Caki2 (cell line): ENCODE measurements around the gene ANKRD6. TPM values are rescaled to one million over a fixed set of nuclear protein-coding genes. Genes with fewer than 3 reads are reported as not detected.

Source experiments
- DNase-seq: peaks from one replicate; pipeline ENCODE4 v3.0.0-alpha.2; 2015; ENCODE audit warnings: low read depth
- in situ Hi-C: cut with HindIII; loops from 2 replicates; pipeline ENCODE4 v1.10.0; 2016; ENCODE audit warnings: low sequenced_read_pairs, low pct_unique_long_range_greater_than_20kb, mixed read lengths
- total RNA-seq: library from RNA; depleted of rRNA; stranded (reverse); fragments of >200 nt; shearing (Covaris generic); gene quantifications from 2 replicates; pipeline ENCODE4 v1.2.3, GENCODE V29; 2014; ENCODE audit warnings: low replicate concordance

ANKRD6 gene
- total RNA-seq, 1 experiment from 2014 or later, result 12.5 TPM

DNA sequence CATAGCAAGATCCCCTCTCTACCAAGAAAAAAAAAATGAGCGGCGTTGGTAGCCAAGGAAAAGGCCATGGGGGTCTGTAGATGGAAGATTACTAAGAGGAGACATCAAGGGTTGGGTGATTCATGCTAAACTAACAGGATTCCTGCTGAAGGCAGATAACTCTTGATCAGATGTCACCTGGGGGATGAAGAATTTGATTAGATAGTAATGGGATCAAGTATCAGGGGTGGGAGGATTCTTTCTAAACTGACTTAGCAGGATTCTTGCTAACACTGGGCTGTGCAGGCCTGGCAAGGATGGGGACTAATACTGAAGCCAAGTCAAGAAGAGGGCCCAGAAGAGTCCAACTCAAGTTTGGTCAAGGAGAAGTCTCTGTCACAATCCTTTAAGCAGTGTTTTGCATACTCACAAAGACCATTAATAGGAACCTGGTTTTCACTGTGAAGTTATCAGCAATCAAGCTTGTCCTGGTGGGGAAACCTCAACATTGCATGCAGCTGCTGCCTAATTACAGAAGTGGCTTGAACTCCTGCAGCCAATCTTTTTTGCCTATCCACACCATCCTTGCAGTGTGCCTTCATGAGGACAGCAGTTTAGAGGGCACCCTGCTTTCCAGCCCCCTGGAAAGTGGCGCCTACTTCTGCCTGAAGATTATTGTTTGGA, 61.3 kb downstream of the ANKRD6 start:
- no peak for DNase-seq
- in situ Hi-C loops, result no loop called here

DNA sequence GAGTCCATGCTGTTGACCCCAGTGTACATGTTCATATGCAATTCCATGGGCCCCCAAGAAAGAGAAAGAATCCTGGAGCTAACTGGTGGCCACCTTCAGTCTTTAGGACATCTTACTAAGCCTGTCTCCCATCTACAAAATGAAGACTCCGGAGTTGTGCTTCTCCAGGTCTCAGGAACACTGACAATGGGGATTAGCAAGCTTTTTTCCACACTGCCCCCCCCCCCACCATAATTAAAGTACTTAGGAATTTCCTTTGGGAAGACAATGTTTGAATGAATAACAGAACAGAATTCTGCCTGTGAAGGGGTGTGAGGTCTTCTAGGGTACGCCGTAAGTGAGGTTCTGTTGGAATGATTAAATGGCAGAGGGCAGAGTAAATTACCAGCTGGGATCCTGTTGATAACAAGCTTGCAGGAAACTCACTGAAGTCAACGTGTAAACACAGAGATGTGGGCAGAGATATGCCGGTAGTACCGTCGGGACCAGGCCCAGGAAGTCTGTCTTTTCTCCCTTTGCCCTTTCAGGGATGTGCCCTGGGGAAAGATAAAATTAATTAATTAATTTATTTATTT, 63.1 kb downstream of the ANKRD6 start:
- in situ Hi-C loops, result no loop called here
- DNase-seq, result no peak

DNA sequence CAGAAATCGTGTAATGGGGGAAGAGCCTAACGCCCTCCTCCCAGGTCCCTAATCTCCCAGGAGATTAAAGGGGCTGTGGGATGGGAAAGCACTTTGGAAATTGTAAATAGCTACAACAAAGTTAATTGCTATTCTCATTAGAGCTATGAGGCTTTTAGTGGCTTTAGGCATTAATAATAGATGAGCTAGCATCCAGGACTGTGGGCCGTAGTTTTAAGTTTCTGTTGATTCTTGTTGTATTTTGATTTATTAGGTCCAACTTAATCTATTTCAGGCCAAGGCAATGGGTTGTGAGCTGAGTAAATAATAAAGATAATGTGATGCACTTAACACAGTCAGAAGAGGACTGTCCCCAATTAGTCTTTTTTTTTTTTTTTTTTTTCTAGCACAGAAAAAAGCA, 67.7 kb downstream of the ANKRD6 start:
- no peak for DNase-seq
- in situ Hi-C loops, result no loop called here

DNA sequence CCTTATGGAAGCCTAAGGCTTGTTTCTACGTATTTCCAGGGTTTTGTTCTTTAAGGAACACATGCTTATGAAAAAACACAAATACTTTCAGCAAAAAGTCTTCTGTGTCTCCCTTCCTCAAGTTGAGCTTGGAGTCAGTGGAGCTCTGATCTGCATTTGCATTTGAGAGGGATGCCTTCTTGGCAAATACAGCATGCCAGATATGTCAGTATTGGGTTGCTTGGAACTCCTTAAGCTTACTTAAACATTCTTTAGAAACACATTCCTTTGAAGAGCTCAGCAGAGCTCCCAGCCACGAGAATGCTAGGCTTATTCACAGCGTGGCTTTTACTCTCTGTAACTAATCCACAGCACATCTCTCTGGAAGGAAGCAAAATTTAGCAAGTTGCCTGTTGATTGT, 68.3 kb downstream of the ANKRD6 start:
- no peak for DNase-seq
- in situ Hi-C loops, result no loop called here

DNA sequence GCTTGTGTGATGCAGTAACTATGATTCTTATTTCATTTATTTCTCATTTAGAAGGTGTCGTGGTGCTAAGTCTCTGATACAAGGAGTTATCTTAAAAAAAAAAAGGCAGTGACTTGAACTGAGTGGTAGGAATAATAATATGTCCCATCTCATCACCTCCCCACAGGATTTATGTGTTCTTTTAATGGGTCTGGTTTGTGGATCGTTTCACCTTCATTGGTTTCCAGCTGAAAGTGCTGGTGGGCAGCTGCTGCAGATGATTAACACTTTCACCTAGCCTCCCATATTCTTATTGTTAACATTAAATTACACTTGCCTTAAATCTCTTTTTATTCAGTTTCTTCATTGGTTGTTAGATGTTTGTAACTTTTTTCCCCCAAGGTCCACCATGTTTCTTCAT, 68.8 kb downstream of the ANKRD6 start:
- in situ Hi-C loops, result no loop called here
- no peak for DNase-seq

DNA sequence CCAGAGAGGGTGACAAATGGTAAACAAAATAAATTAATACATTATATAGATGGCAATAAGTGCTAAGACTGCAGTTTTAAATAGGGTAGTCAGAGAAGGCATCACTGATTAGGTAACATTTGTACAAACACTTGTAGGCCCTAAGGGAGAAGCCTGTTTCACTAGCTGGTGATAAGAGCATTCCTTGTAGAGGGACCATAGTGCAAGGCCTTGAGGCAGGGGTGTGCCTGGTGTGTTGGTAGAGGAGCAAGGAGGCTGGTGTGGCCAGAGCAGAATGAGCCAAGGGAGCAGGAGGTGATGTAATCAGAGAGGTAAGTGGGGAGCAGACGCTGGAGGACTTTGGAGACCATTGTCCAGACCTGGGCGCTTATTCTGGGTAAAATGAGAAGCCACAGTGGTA, 70.7 kb downstream of the ANKRD6 start:
- DNase-seq, result no peak
- in situ Hi-C loops, result no loop called here

DNA sequence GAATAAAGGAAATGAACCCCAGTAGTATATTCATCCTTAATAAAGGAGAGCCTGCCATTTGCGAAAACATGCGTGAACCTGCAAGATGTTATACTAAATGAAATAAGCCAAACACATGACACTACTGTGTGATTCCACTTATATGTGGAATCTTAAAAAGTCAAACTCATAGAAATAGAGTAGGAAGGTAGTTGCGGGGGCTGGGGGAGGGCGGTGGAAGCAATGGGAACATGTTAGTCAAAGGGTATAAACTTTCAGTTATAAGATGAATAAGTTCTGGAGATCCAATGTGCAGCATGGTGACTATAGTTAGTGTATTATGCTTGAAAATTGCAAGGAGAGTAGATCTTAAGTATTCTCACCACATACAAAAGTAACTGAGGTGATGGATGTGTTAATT, 72.9 kb downstream of the ANKRD6 start:
- DNase-seq, result no peak
- in situ Hi-C loops, result no loop called here

DNA sequence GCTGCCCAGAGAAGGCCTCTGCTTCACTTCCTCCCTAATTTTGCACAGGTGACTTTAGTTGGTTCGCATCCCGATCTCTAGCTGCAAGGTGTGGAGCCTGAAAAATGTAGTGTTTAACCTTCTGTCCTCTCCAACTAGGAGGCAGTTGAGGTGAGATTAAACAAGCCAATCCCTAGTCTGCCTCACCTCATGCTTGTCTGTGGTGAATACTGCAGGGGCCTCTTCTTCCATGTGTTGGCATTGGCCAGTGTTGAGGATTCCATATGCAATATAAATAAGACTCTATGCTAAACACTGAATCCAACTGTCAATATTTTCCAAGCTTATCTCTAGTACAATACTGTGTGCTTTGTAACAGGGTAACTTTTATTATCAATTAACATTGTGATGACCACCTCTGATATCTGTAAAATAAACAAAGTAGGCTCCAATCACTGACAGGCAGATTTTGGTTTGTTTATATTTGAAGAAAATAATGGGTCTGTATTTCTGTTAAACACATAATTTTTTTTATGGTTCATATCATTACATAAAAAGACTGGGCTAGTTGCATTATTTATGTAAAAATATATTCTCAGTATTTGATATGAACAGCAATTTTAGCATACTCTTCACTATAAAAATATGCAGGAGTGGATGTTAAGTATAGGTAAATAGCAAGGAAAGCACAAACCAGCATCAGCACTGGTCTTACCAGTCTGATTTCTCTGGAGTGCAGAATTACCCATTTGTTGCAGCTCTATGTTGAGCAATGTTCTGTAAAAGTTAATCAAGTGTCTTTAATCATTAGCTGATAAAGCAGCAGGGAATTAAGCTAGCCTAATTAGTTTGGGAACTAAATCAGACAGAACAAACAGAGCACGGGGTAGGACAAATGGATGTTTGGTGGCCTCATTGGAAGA, 74.0 kb downstream of the ANKRD6 start:
- in situ Hi-C loops, result no loop called here
- DNase-seq, result no peak

DNA sequence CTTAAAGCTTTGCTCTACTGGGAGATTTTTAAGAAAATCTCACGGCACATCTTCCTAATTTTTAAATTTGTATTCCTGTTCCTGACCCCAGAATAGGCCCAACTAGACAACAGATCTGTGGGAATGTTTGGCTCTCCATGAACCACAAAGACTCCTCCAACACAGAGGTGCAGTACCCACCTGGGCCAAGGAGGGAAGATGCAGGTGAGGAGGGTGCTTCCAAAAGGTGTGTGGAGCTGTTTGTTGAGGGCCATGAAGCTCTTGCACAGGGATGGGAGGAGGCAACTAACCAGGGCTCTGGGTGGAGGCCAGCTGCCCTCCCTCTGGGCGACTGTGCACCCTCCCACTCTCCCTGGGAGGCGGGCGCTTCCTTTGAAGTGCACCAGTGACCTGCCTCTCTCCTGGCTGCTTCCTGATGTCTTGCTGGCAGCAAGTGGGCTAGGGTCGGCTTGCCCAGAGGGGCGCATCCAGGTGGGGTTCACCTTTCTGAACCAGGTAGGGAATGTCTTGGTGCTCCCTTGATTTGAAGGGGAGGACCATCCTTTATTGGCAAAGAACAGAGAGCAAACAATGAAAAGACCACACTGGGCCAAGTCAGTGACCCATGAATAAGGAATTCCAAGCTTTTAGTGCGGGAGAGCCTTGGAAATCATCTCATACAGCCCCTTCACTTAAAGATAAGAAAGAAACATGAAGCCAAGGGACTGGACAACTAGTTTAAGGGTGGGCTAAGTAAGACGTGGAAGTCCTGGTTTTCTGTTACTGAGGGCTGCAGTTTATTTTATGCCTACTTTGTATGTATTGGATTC, 76.0 kb downstream of the ANKRD6 start:
- in situ Hi-C loops, result no loop called here
- DNase-seq, result peak; percentile 10

DNA sequence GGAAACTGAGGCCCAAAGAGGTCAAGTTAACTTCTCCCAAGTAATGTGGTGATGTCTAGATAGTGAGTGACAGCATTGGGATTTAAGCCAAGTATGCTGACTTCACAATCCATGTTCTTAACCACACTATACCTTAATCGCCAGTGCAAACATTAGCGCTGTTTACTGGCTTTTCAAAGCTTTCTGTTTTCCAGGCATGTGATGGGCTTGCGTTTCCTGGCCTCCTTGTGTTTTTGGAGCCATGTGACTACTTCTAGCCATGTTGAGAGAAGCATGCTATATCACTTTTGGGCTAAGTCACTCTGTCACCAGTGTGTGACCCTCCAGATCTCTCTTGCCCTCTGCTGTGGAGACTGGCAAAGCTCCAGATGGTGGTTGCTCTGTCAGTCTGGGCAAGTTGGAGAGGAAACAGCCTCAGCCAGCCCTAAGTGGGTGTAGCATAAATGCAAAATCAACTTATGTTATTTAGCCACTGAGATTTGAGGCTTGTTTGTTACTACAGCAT, 76.9 kb downstream of the ANKRD6 start:
- in situ Hi-C loops, result no loop called here
- no peak for DNase-seq

DNA sequence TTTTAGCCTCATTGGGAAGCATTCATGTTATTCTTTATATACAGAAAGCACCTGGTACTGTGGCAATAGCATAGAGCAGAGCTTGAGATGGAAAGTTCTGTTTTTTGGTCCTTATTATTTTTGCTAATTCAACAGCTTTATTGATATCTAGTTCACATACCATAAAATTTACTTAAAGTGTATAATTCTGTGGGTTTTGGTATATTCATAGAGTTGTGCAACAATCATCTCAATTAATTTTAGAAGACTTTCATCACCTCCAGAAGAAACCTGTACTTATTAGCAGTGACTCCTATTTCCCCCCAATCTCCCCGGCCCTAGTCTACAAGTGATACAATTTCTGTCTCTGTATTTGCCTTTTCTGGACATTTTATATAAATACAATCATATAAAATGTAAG, 77.4 kb downstream of the ANKRD6 start:
- in situ Hi-C loops, result no loop called here
- DNase-seq, result no peak

DNA sequence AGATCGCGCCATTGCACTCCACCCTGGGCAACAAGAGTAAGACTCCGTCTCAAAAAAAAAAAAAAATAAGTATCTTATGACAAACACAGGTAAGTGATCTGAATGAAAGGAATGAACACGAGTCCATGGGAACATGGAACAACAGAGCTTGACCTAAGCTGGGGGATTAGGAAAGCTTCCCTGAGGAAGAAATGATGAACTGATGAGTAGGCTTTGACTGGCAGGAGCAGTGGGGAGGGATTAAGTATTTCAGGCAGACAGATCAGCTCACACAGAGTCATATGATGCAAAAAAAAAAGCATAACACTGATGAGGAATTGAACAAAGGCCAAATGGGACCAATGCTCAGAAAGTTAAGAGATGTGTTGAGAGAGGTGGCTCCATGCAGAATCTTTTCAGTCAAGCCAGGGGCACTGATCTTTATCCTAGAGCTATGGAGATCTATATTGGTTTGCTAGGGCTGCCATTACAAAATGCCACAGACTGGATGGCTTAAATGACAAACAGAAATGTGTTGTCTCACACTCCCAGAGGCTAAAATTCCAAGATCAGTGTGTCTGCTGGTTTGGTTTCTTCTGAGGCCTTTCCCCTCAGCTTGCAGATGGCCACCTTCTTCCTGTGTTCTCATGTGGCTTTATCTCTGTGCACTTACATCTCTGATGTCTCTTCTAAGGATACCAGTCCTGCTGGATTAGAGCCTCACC, 85.6 kb downstream of the ANKRD6 start:
- in situ Hi-C loops, result no loop called here
- no peak for DNase-seq

DNA sequence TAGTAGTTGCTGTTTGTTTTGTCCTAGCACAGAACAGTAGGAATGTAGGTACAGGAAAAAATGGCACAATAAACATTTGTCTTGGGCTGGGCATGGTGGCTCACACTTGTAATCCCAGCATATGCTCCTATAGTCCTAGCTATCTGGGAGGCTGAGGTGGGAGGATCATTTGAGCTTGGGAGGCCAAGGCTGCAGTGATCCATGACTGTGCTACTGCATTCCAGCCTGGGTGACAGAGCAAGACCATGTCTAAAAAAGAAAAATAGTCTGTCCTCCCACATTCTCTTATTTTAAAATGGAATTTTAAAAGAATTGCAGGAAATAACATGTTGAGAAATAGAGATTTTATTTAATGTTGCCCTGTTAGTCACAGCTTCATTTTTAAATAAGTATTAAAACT, 87.8 kb downstream of the ANKRD6 start:
- in situ Hi-C loops, result no loop called here
- DNase-seq, result no peak

DNA sequence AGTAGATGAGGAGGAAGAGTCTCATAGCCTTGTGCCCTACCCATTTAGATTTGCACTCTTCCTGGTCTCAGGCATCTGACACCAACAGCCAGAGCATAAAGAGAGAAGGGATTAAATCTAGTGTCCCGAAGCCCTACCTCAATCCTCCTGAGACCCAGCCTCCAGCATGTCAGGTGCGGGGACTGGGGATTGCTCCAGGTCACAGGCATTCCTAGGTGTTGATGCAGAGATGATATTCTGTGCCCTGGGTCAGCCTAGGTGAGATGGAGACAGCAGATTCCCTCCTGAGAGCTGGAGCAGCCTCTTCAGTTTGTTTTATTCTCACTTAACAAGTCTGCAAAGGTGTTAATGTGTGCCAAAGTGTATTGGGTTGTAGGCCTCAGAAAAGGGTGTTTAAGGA, 89.8 kb downstream of the ANKRD6 start:
- DNase-seq, result no peak
- in situ Hi-C loops, result no loop called here

DNA sequence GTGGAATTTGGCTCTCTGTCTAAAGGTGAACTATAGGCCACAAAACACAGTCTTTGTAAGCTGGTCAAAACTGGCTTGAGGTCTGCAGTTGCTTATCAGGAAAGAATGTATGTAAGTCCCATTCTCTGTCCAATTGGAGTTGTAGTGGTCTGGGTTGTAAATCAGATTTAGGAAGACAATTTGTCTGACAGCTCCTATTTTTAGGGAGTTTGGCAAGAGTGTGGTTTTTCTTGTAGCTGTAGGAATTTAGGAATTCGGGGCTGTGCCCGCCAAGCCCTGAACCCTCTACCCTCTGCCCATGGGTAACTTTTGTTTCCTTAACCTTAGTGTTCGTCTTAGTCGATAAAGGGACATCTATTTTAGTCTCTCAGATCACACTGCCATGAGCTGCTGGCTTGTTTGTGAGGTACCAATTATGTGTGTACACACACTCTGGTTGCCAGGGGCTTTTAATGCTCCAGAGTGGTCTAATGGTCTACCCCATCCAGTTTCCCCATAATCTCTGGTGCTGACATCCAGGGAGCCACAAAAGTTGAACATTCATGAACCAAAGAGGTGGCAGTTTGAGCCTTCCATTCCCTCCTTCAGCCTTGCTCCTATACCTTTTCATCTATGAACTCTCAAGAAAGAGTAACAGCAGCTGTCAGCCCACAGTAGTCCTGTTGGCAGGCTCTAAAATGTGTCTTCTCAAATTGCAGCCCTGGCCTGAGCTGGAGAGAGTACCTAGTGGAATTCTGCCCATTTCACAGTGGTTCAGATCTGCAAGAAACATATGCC, 93.0 kb downstream of the ANKRD6 start:
- in situ Hi-C loops, result no loop called here
- DNase-seq, result no peak

DNA sequence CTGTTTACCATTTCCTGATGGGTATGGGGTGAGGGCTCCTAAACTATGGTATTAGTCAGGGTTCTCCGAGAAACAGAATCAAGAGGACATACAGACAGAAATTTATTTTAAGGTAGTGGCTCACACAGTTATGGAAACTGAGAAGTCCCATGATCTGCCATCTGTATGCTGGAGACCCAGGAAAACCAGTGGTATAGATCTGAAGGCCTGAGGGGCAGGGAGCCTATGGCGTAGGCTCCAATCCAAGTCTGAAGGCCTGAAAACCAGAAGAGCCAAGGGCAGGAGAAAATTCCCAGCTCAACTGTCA, 93.6 kb downstream of the ANKRD6 start:
- in situ Hi-C loops, result no loop called here

DNA sequence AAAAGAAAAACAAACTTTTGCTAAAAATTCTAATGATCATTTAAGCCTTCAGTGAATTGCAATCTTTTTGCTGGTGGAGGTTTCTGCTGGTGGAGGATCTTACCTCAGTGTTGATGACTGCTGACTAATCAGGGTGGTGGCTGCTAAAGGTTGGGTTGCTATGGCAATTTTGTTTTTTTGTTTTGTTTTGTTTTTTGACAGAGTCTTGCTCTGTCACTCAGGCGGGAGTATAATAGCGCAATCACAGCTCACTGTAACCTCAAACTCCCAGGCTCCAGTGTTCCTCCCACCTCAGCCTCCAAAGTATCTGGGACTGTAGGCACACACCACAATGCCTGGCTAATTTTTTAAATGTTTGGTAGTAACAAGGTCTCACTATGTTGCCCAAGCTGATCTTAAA, 94.7 kb downstream of the ANKRD6 start:
- in situ Hi-C loops, result no loop called here
- DNase-seq, result peak; percentile 63

More for the DNA sequence above, 93.6 kb downstream of the ANKRD6 start:
- no peak for DNase-seq
